NCI-H2029 (cell line): ENCODE measurements around the gene FGFBP3.

Source experiments
- DNase-seq: peaks from one replicate; lab custom pipeline; 2025; lab: John Stamatoyannopoulos, UW

FGFBP3 gene

GRCh38 chr10:91909117-91909677, at the start of gene FGFBP3:
TSS of gene FGFBP3 (minus strand) at chr10:91909486. CDS start at chr10:91908969, 517 bp downstream.
- peak; percentile 9 for DNase-seq

GRCh38 chr10:91957091-91957490, 47.8 kb upstream of the FGFBP3 start:
- no peak for DNase-seq

GRCh38 chr10:91955114-91955513, 45.8 kb upstream of the FGFBP3 start:
- DNase-seq: no peak

- DNase-seq: no peak
Observed at GRCh38 chr10:91953600-91954160, 44.4 kb upstream of the FGFBP3 start.

GRCh38 chr10:91944880-91945630, 35.8 kb upstream of the FGFBP3 start:
- DNase-seq: no peak

GRCh38 chr10:91941426-91941825, 32.1 kb upstream of the FGFBP3 start:
- DNase-seq: no peak

GRCh38 chr10:91939653-91940052, 30.4 kb upstream of the FGFBP3 start:
- no peak for DNase-seq

- no peak for DNase-seq
Observed at GRCh38 chr10:91935886-91936285, 26.6 kb upstream of the FGFBP3 start.

- DNase-seq: no peak
Observed at GRCh38 chr10:91932737-91933136, 23.5 kb upstream of the FGFBP3 start.

GRCh38 chr10:91931526-91932190, 22.4 kb upstream of the FGFBP3 start:
- no peak for DNase-seq

- DNase-seq: no peak
Observed at GRCh38 chr10:91930939-91931338, 21.7 kb upstream of the FGFBP3 start.

- no peak for DNase-seq
Observed at GRCh38 chr10:91925022-91925320, 15.7 kb upstream of the FGFBP3 start.

GRCh38 chr10:91924212-91925021, 15.1 kb upstream of the FGFBP3 start:
- DNase-seq: no peak

- peak; percentile 70 for DNase-seq
Observed at GRCh38 chr10:91923371-91924211, 14.3 kb upstream of the FGFBP3 start, which contains the start of gene BTAF1. TSS of gene BTAF1 (plus strand) at chr10:91923770. CDS start at chr10:91924077, 307 bp downstream.

- DNase-seq: no peak
Observed at GRCh38 chr10:91919651-91920050, 10.4 kb upstream of the FGFBP3 start.

GRCh38 chr10:91910467-91910866, 1.2 kb upstream of the FGFBP3 start:
- DNase-seq: no peak

GRCh38 chr10:91908337-91909116, 759 bp downstream of the FGFBP3 start:
- peak; percentile 50 for DNase-seq

- no peak for DNase-seq
Observed at GRCh38 chr10:91907914-91908336, 1.4 kb downstream of the FGFBP3 start.

GRCh38 chr10:91907033-91907594, 2.2 kb downstream of the FGFBP3 start:
- no peak for DNase-seq
